Motor neuron (in vitro differentiated cells): ENCODE data around the gene MEGF11. TPM values are rescaled to one million over a fixed set of nuclear protein-coding genes. Genes with fewer than 3 reads are reported as not detected.

Source experiments
- ATAC-seq, 8 experiments: fragments of 200-7000 bp; cut with Tn5 transposase; replicated peaks in 6 of 8; 2 replicates each; pipeline ENCODE4 v1.8.0; 2021; ENCODE audit warnings: mild to moderate bottlenecking in 8 of 8, moderate library complexity in 8 of 8
- H3K27ac ChIP-seq, 2 donors: fragments of 250-450 bp; sonication (Bioruptor Pico); 2 replicates each; pipeline ENCODE4 v1.9.0; 2021; ENCODE audit warnings: antibody characterized with exemption in 2 of 2, mild to moderate bottlenecking in 2 of 2, moderate library complexity in 1 of 2
- H3K4me1 ChIP-seq, 2 donors: fragments of 250-450 bp; sonication (Bioruptor Pico); replicated peaks in 1 of 2; 2 replicates each; pipeline ENCODE4 v1.6.1; 2021; ENCODE audit warnings: antibody characterized with exemption in 2 of 2, mild to moderate bottlenecking in 2 of 2, moderate library complexity in 1 of 2
- H3K4me3 ChIP-seq, 5 donors: fragments of 250-450 bp; sonication (Bioruptor Pico); 2 replicates each; pipeline ENCODE4 v1.9.0; 2021; ENCODE audit warnings: antibody characterized with exemption in 5 of 5, mild to moderate bottlenecking in 5 of 5, moderate library complexity in 4 of 5
- WGBS, 10 experiments: fragments of 450-650 bp; shearing (Covaris generic); methylation state at CpG; one replicate each; pipeline ENCODE4 v1.0.0; 2022; 5-methylcytosine and 5-hydroxymethylcytosine counted together
- in situ Hi-C, 9 experiments: fragments of 400-800 bp; cut with MboI; loops; one replicate each; pipeline ENCODE4 v1.15.0; 2021; ENCODE audit warnings: low sequenced_read_pairs in 9 of 9, low pct_unique_long_range_greater_than_20kb in 2 of 9; ENCODE audit not compliant: unreplicated experiment in 9 of 9
- total RNA-seq, 8 experiments: library from RNA; unstranded; fragments of 300-600 nt; gene quantifications; 2 replicates each; pipeline versions ENCODE4 v1.2.3 to v1.2.4, GENCODE V29; 2022

The MEGF11 gene
- total RNA-seq, 8 experiments from 2014 or later: 2.8 to 18.2 (median 9.0) TPM

DNA sequence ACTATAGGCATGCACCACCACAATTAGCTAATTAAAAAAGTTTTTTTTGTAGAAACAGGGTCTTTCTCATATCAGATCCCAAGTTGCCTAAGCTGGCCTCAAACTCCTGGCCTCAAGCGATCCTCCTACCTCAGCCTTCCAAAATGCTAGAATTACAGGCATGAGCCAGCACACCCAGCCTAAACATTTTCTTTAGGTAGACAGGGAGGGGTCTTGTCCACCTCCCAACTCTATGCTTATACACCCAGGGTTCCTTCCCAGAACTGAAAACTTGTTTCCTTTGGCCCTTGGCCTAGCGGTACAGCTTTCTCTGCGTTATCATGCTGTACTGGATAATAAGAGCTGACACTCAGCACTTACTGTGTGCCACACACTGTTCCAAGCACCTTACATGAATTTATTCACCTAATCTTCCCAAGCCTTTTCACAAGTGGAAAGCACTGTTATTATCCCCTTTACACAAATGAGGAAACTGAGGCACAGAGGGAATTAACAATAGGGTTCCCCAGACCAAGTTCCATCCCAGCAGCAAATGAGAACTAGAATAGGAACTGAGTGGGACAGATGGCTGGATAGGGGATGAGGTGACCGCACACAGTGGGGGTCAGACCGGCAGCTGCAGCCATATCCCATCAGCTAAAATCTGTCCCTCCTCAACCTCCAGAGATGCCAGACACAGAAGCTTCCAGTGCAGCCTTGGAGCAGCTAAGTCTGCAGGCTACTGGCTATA is 150.8 kb downstream of the MEGF11 start:
- Histone ChIP-seq H3K27ac (no peak overlapping the region), H3K4me1 (peaks cover 41 to 43% of the 10 kb centered on the region in 2 donors), H3K4me3 (no peak overlapping the region)
- in situ Hi-C loops: no loop called here
- no peak for ATAC-seq
- 89 to 100% (median 93%) methylated on average over 2 to 5 of the region's 5 CpGs; no CpG with 5 or more reads in 3 of the 10 experiments for WGBS, 10 experiments

DNA sequence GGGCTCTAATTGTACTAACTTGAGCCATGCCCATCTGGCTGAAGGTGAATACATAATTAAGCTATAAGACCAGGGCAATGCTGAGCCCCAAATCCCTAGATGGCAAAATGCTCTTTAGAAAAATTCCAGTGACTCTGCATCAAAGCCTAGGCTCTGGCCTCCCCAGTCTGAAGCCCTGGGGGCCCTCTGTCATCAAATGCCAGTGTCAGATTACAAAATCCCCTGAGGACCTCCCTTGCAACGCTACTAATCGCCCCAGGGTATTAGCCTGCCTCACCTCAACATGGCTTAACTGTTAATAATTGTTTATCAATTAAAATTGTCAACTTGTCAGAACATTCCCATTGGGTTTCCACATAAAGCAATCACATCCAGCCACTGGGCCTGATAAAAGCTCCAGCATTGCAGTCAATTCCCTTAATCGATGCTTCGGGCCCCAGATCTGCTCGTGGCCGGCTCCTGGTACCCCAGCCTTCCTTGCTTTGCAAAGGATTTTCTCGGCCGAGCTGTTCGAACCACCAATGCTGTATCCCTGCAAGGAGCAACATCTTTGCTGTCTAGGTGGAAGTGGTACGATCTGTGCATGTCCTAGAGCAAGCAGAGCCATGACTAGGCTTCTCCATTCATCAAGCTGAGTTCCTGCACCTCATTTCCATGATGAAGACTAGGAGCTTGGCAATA is 151.7 kb downstream of the MEGF11 start:
- in situ Hi-C loops: no loop called here
- WGBS, 10 experiments: 0 to 100% (median 50%) methylated on average over 1 to 7 of the region's 10 CpGs; no CpG with 5 or more reads in 2 of the 10 experiments
- peak in 2 of 8 experiments; percentile 36 to 37 for ATAC-seq

DNA sequence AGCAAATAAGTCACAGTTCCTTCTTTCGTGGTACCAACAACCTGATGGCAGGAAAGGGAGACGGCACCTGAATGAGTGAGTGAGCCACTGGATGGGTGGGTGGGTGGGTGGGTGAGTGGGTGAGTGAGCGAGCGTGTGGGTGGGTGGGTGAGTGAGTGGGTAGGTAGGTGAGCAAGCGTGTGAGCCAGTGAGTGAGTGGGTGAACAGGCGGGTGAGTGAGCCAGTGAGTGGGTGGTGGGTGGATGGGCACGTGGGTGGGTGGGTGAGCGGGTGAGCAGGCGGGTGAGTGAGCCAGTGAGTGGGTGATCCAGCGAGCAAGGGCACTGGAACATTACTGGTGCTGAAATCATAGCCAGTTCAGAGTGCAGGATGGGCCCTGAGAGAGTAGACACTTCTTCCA is 152.8 kb downstream of the MEGF11 start:
- H3K4me1 ChIP-seq: peaks cover 55 to 57% of the 10 kb centered on the region in 2 donors
- WGBS, 10 experiments: 100% methylated on average over 1 to 2 of the region's 10 CpGs; no CpG with 5 or more reads in 7 of the 10 experiments
- in situ Hi-C loops: no loop called here
- ATAC-seq: no peak
- no peak overlapping the region for H3K27ac ChIP-seq
- no peak overlapping the region for H3K4me3 ChIP-seq

More for the DNA sequence above, 151.7 kb downstream of the MEGF11 start:
- Histone ChIP-seq H3K4me1 (peaks cover 49 to 52% of the 10 kb centered on the region in 2 donors), H3K27ac (peak overlapping the region in 1 of 2 donors; percentile 29), H3K4me3 (no peak overlapping the region)

DNA sequence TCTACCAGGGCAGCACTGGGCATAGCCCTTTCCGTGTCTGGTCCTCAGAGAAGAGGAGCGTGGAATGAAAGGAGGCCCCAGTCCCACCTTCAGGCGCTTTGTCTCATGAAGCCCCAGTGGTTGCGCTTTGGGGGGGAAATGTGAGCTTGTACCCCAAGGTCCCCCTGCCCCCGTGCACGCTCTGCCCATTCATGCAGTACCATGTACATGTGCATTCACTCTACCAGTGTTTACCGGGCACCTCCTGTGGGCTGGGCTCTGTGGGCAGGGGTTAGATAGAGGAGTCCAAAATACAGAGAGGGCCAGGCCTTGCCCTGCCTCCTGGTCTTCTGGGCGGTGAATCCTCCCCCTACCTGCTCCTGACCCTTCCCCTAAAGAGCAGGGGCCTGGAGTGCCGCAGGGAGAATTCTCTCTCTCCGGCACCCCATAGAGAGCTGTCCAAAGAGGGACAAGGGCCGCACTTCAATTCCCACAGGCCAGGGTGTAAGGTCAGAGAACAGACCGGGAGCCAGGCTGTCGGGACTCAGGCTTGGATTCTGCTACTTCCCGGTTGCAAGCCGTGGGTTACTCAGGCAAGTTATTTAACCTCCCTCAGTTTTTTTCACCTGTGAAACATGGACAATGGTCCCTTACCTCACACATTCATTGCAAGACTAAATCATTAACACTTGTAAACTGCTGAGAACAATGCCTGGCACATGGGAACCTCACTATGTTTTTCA is 153.4 kb downstream of the MEGF11 start:
- no peak for ATAC-seq
- in situ Hi-C loops: no loop called here

DNA sequence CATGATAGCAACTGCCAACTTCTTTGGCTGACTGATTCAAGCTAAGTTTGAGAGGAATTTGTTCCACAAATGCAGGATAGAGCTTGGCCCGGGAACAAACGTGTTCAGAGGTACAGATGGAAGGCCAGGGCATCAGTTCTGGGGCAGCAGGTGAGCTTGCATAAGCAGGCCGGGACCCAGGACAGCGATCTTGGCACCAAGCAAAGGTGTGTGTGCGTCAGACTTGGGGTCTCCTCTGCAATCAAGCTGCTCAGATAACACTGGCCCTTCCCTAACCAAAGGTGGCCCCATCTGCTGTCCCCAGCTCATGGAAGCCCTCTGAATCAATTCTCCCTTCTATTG is 155.6 kb downstream of the MEGF11 start:
- no peak for ATAC-seq
- no peak overlapping the region for H3K4me3 ChIP-seq
- in situ Hi-C loops: no loop called here
- H3K27ac ChIP-seq: no peak overlapping the region
- peaks cover 60% of the 10 kb centered on the region in 2 donors for H3K4me1 ChIP-seq
- 10 to 89% (median 70%) methylated on average over 1 to 2 of the region's 5 CpGs; no CpG with 5 or more reads in 6 of the 10 experiments for WGBS, 10 experiments

More for the DNA sequence above, 153.4 kb downstream of the MEGF11 start:
- Histone ChIP-seq H3K27ac (no peak overlapping the region), H3K4me1 (peaks cover 55 to 57% of the 10 kb centered on the region in 2 donors), H3K4me3 (no peak overlapping the region)
- 15 to 78% (median 70%) methylated on average over 2 to 8 of the region's 15 CpGs; no CpG with 5 or more reads in 2 of the 10 experiments for WGBS, 10 experiments

DNA sequence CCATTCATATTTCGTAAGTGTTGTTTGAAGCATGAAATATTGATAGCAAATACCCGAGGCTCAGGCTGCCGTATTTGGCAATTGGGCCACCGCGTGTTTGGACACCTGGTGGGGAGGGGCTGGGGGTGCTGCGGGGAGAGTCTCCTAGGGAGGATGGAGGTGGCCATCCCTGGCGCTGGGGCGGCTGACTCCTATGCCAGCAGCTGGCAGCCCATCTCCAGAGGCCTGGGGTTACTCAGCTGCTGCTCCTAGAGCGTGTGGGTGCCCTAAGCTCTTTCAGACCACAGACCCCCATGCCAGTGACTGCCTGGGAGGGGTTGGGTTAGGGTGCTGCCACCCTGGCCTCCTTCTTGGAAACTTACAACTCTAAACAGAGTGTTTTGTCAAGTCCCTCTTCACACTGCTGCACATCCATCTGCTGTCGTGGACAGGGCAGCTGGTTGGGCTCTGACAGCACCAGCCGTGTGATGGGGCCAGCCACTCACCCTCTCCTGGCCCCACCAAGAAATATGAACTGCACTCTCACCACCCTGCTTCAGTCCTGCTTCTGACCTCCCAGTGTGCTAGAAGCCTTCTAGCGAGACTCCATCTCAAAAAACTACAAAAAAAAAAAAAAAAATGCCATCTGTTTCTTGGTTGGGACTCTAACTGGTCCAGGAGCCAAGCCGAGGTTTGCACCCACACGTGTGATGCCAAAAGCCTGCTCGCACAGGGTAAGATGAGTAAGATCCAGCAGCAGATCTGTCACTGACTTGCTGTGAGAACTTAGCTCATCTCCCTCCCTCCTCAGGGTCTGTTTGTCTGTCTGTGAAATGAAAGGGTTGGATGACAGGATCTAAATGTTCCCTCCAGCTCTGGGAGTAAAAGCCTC is 156.2 kb downstream of the MEGF11 start:
- in situ Hi-C loops: no loop called here
- H3K4me3 ChIP-seq: no peak overlapping the region
- H3K4me1 ChIP-seq: peaks cover 60 to 63% of the 10 kb centered on the region in 2 donors
- H3K27ac ChIP-seq: no peak overlapping the region
- ATAC-seq: peak in 1 of 8 experiments; percentile 65
- 10 to 100% (median 38%) methylated on average over 1 to 8 of the region's 15 CpGs; no CpG with 5 or more reads in 3 of the 10 experiments for WGBS, 10 experiments

DNA sequence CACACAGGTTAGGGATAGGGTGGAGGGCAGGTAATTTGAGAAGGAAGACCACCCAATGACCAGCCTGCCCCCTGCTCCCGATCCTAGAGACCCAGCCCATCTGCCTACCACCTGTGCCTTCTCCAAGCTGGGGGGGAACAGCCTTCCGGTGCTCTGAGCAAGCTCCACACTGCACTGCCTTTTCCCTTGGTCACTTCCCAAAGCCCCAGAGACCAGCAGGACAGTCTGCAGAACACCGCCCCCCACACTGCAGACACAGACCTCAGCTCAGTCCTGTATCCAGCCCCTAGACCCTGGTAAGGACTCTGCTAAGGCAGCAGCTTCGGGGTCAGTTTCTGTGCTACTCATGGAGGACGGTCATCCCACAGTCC is 156.9 kb downstream of the MEGF11 start:
- H3K4me1 ChIP-seq: peaks cover 57 to 58% of the 10 kb centered on the region in 2 donors
- 75 to 100% (median 97%) methylated on average over 1 to 4 of the region's 5 CpGs; no CpG with 5 or more reads in 7 of the 10 experiments for WGBS, 10 experiments
- peak in 4 of 8 experiments; percentile 19 to 41 (median 39) for ATAC-seq
- H3K4me3 ChIP-seq: no peak overlapping the region
- in situ Hi-C loops: no loop called here
- peak overlapping the region in 1 of 2 donors; percentile 26 for H3K27ac ChIP-seq

DNA sequence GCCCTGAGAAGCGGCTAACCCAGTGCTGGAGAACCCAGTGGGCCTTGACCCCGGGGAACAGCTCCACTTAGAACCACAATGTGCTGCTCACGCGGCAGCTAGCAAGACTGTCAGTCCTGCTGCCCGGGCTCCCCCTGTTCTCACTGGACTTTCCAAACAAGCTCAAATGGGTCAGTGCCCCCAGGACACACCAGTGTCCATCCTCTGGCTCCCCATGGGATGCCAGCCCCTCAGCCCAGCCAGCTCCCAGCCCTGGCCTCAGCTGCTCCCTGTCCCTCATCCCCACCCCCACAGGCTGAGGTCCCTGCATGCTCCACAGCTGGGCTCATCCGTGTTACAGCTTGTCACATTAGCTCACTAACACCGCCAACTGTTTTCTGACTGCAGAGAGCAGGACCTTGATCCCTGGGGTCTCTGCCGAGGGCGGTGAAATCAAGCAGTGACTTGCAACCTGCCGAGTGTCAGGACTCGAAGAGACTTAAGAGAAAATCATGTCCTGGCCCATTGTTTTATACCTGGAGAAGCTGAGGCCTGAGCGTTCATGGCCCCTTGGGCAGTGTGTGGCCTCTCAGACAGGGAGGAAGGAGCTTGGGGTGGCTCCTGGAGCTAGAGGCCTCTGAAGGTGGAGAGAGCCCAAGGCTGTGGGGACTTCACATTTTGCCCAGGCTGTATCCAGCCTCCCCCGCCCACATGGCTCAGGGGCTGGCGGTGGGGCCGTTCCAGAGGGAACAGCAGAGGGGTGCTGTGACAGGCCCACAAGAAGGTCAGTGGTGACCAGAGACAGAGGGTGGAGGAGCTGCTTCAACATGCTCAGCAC is 157.5 kb downstream of the MEGF11 start:
- Histone ChIP-seq H3K27ac (peak overlapping the region; percentile 26 to 41), H3K4me1 (peaks cover 51 to 52% of the 10 kb centered on the region in 2 donors), H3K4me3 (no peak overlapping the region)
- ATAC-seq: peak in 5 of 8 experiments; percentile 72 to 87 (median 84)
- WGBS, 10 experiments: 30 to 40% methylated on average over 1 to 2 of the region's 15 CpGs; no CpG with 5 or more reads in 8 of the 10 experiments
- in situ Hi-C loops: no loop called here

DNA sequence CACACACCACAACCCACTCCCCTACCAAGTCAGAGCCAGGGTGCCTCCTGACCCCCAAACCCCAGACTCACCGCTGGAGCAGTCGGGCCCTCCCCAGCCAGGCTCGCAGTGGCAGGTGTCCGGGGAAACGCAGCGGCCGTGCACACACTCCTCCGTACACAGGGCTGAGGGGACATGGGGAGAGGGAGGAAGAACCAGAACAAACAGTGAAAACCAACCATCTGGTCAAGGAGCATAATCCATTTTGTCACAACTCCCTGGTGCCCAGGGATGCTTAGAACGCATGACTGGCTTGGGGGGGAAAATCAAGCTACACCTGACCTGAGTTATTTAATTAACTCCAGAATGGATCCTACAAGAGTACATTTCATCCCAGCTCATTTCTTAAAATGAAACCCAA is 159.2 kb downstream of the MEGF11 start:
- Histone ChIP-seq H3K4me1 (peaks cover 52 to 60% of the 10 kb centered on the region in 2 donors), H3K4me3 (no peak overlapping the region), H3K27ac (no peak overlapping the region)
- 57 to 100% (median 78%) methylated on average over 1 to 8 of the region's 9 CpGs; no CpG with 5 or more reads in 6 of the 10 experiments for WGBS, 10 experiments
- in situ Hi-C loops: no loop called here
- ATAC-seq: peak in 2 of 8 experiments; percentile 4 to 13

DNA sequence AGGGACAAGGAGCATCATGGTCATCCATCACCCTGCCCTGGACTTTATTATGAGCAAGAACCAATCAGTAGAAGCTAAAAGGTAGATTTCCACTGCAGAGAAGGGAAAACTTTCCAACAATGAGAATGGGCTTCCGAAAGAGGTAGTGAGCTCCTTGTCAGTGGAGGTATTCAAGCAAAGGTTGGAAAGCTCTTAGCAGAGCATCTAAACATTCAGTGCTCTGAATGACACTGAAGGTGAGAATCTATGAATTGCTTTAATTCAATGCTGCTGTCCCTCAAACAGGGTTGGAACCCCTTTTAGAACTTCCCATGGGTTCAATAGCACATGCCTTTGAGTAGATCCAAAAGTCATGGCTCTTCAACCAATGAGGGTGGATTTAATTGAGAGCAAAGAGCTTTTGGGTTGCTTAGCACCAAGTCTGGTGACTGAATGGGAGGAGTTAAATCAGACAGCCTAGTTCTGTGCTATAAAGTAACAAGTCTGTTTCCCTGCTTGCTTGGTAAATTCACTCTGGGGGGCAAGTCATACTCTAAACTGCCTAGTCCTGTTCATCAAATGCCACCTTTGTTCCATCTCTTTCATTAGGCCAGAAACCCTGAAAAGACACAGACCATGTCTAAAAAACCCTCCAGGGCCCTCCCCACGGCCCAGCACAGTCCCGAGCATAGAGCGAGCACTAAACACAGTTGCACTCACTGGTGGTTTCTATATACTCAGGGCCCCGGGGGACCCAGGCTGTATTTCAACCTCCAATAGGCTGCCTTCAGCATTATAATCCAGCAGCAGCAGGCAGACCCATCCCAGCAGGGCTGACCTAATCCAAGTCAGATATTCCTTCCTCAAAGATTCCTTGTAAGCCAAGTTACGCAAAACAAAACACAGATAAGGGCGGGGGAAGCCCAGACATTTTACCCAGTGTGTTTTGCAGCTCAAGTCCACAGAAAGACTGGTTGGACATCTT is 161.2 kb downstream of the MEGF11 start:
- Histone ChIP-seq H3K4me1 (peaks cover 38 to 44% of the 10 kb centered on the region in 2 donors), H3K4me3 (no peak overlapping the region), H3K27ac (no peak overlapping the region)
- peak in 1 of 8 experiments; percentile 54 for ATAC-seq
- in situ Hi-C loops: no loop called here
- WGBS, 10 experiments: 32 to 100% (median 86%) methylated on average over 1 to 6 of the region's 7 CpGs; no CpG with 5 or more reads in 3 of the 10 experiments

DNA sequence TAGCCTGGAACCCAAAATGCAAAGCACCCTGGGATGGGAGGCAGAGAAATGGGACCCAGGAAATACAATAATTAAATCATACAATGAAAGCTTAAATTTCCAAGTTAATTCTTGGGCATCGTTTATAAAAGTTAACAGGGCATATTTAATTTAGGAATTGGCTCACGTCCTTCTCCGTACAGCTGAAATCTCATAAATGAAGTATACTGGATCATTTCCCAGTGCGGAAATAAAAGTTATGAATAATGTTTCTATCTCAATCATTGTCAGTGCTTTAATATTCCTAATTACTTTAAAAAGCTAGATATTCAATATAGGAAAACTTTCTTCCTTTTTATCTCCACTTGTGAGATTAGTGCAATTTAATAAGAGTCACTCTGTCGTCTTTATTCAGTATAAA is 164.0 kb downstream of the MEGF11 start:
- 37 to 92% (median 73%) methylated on average over 4 to 5 of the region's 5 CpGs; no CpG with 5 or more reads in 1 of the 10 experiments for WGBS, 10 experiments
- H3K4me3 ChIP-seq: no peak overlapping the region
- peaks cover 10 to 16% of the 10 kb centered on the region in 2 donors for H3K4me1 ChIP-seq
- ATAC-seq: no peak
- in situ Hi-C loops: no loop called here
- H3K27ac ChIP-seq: no peak overlapping the region
